GM18505 (cell line): ENCODE data around the gene TAS2R60.
"Not testable (repeated sequence)": the region's sequence is repeated elsewhere in the genome, so short reads cannot be mapped to it uniquely, and the experiment has no call there.

ENCODE experiments used
- ATAC-seq: cut with Tn5 transposase; IDR thresholded peaks from one replicate; pipeline ENCODE4 v1.9.1; 2021; ENCODE audit not compliant: unreplicated experiment
- POLR2A ChIP-seq: IDR thresholded peaks from 4 replicates; pipeline ENCODE4 v1.6.1; 2011; ENCODE audit warnings: borderline replicate concordance; ENCODE audit not compliant: insufficient read depth, insufficient read length; ENCODE audit errors: extremely low read depth

The TAS2R60 gene

GRCh38 chr7:143405173-143406001 lies 37.9 kb upstream of the TAS2R60 start:
- TF ChIP-seq POLR2A, result no peak
- ATAC-seq, result no peak

GRCh38 chr7:143406002-143406357 lies 37.3 kb upstream of the TAS2R60 start:
- no peak for ATAC-seq
- TF ChIP-seq POLR2A, result no peak

- no peak for TF ChIP-seq POLR2A
- ATAC-seq, result no peak
These were observed 35.7 kb upstream of the TAS2R60 start for GRCh38 chr7:143407287-143408251.

DNA sequence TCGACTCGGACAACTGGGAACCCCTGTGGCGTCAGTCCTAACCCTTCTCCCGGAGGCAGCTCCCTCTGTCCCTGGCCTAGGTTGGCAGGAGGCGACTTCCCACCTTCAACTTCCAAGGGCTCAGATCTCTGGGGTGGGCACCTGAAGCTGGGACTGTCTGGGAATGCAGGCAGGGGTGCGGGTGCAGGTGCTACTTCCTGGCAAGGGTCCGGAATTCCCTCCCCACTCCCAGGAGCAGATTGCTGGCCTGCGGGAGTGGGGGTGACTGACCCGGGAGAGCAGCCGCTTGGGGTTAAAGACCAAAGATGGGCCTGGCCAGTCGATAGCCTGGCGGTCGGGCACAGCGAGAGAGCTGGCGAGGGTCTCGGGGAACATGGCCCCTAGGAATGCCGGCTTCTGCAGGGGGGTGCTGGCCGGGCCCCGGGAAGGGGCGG lies 35.0 kb upstream of the TAS2R60 start:
- no peak for ATAC-seq
- no peak for TF ChIP-seq POLR2A

DNA sequence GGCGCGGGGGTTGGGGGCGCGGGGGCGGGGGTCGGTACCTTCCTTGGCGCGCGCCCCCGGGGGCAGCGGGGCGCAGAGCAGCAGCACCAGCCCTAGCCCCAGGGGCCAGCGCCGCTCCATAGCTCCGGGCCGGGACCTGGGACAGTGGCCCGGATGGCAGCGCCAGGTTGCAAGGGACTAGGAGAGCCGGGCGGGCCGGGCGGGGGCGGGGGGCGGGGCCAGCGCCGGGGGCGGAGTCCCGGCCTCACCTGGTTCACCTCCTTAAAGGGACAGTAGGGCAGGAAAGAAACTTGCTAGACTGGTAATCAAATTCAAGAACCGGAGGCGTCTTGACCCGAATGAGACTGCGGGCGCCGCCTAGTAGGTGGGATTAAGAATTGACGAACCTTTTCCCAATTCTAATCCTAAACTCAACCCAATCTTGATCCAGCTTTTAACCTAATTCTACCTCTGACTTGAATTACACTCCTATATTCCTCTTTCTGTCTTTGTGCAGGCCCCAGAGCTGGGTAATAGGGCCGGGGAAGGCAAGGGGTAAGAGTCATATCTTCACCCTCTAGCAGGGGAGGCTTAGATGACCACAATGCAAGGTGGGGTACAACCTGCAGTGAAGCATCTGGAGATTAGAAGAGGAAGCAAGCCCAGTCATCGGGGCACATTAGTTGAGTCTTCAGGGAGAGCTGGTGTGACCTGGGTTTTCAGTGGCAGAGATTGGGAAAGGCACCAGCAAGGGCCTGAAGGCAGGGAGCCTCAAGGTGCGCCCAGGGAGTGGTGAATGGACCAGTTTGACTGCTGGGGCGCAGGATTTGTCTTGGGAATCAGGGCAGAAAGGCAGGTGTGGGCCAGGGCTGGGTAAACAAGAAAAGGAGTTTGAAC lies 34.3 kb upstream of the TAS2R60 start, which contains the start of gene EPHA1:
EPHA1 (minus strand) TSS at position 171 of the 876 bp plus-strand sequence; CDS start at position 120, 51 bp downstream.
- ATAC-seq, result no peak
- TF ChIP-seq POLR2A, result no peak

- no peak for ATAC-seq
- TF ChIP-seq POLR2A, result no peak
These were observed 32.7 kb upstream of the TAS2R60 start for GRCh38 chr7:143410521-143411004.

DNA sequence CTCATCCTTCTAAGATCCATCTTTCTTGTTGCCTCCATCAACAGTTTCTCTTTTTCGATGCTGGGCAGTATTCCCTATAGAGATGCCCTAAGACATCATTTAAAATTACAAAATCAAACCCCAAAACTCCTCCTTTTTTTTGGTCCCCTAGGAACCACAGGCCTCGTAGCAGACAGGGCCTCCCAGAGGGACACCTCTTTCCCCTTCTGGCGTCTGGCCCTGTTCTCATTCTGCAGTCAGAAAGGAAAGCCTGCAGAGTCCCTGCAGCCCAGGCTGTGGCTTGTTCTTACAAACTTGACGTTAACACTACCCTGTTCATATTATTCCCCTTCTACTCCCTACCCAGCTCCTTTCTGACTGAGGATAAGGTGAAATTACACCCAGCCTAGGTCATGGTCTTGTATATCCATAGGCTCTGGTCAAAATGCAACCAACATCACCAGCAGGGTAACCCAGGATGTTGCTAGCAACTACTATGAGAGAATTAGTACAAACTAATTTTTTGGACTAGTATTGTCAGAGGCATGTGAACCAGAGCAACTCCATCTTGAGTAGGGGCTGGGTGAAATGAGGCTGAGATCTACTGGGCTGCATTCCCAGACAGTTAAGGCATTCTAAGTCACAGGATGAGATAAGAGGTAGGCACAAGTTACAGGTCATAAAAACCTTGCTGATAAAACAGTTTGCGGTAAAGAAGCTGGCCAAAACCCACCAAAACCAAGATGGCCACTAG lies 31.1 kb upstream of the TAS2R60 start:
- TF ChIP-seq POLR2A, result no peak
- ATAC-seq, result no peak

- ATAC-seq, result no peak
- TF ChIP-seq POLR2A, result no peak
These were observed 30.1 kb upstream of the TAS2R60 start for GRCh38 chr7:143413123-143413522.

GRCh38 chr7:143415209-143415608 lies 28.0 kb upstream of the TAS2R60 start:
- ATAC-seq, result not testable (repeated sequence)

- no peak for ATAC-seq
These were observed 27.4 kb upstream of the TAS2R60 start for GRCh38 chr7:143415742-143416397.

DNA sequence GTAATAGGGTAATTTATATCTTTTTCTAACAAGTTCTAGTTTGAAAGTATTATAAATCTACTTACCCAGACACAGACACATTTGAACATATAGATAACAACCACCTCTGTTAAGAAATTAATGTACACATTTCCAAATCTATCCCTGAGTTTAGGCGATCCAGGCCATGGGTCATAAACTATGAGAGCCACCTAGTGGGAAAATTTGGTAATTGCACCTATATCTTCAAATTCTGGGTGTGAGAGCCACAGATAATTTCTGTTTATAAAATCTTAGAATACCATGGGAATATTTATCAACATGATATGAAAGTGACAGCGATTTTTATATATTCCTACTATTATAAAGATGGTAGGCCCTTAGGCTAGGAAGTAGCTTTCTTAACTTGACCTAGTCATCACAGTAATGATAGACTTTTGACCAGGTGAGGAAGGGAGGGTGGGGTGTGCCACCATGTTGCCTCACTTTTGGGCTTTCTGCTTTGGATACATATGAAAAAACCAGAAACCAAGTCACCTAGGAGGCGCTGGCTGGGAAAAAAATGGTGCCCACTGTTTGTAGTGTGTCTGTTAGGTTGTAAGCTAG lies 26.6 kb upstream of the TAS2R60 start:
- no peak for TF ChIP-seq POLR2A
- no peak for ATAC-seq

More at GRCh38 chr7:143415742-143416397, 27.4 kb upstream of the TAS2R60 start:
- no peak for TF ChIP-seq POLR2A
